ENCODE results near the gene HNRNPA2B1. TPM values are rescaled to one million over a fixed set of nuclear protein-coding genes. Genes with fewer than 3 reads are reported as not detected.

HNRNPA2B1 gene
- total and polyA plus RNA-seq, 2 of the 4 experiments (the other 2 are of a cell fraction), result 49.3 to 515 TPM

GRCh38 chr7:26180792-26181198 lies 19.8 kb downstream of the HNRNPA2B1 start:
- Histone ChIP-seq H3K27ac (ENCODE audit: insufficient read depth, low read length) (no peak overlapping the region), H3K14ac (replicated peaks; ENCODE audit: low read depth, low read length) (no peak overlapping the region), H3K9me1 (ENCODE audit: insufficient read depth, low read length) (no peaks in the 10 kb centered on the region; the same call in 1 of the 2 replicates), H3K79me1 (ENCODE audit: low read depth in 1 of 2, low read length in 2 of 2) (no peaks in the 10 kb centered on the region), H3K23ac (ENCODE audit: low read depth, low read length) (no peak overlapping the region), H3K27me3 (ENCODE audit: control insufficient read depth, insufficient read depth, low read length) (no peaks in the 10 kb centered on the region), H2BK20ac (ENCODE audit: low read depth, low read length) (no peak overlapping the region), H2AK5ac (ENCODE audit: low read depth, low read length) (no peak overlapping the region), H2BK5ac (ENCODE audit: low read depth, low read length, poor library complexity, severe bottlenecking) (no peak overlapping the region), H3K4me2 (ENCODE audit: low read depth, low read length) (no peak overlapping the region), H4K91ac (ENCODE audit: insufficient read depth, low read depth, low read length) (no peak overlapping the region), H2BK120ac (ENCODE audit: low read depth, low read length) (no peak overlapping the region), H4K20me1 (ENCODE audit: insufficient read depth, low read length) (peaks cover 19% of the 10 kb centered on the region), H2AFZ (replicated peaks; ENCODE audit: low read length, poor library complexity) (no peak overlapping the region), H3K9ac (ENCODE audit: low read depth, low read length) (no peak overlapping the region), H3K4me1 (ENCODE audit: control insufficient read depth, insufficient read depth, low read length) (no peaks in the 10 kb centered on the region), H3K4me3 (ENCODE audit: insufficient read depth, low read depth, low read length) (no peak overlapping the region), H3K56ac (ENCODE audit: extremely low read depth, insufficient read depth, low read length) (no peak overlapping the region), H2AK9ac (replicated peaks; ENCODE audit: low read depth, low read length, poor library complexity) (no peak overlapping the region), H3K18ac (ENCODE audit: low read depth, low read length) (no peak overlapping the region), H4K8ac (ENCODE audit: low read depth in 2 of 2, low read length in 2 of 2) (no peak overlapping the region), H3K9me3 (ENCODE audit: control insufficient read depth, insufficient read depth, low read length) (no peaks in the 10 kb centered on the region), H3K36me3 (ENCODE audit: control insufficient read depth, insufficient read depth, low read length) (no peaks in the 10 kb centered on the region), H4K5ac (ENCODE audit: low read depth, low read length) (no peak overlapping the region), H3K4ac (ENCODE audit: low read depth, low read length) (no peak overlapping the region), H2BK15ac (ENCODE audit: low read depth, low read length) (no peak overlapping the region)
- ATAC-seq (ENCODE audit: low read depth) (no peak), DNase-seq (no peak)
- TF ChIP-seq SMC3 (IDR thresholded peaks at IDR 0.05; ENCODE audit: low read depth, low read length), result no peak
- no peak for TF ChIP-seq MXI1 (IDR thresholded peaks at IDR 0.05; ENCODE audit: borderline replicate concordance, low read depth, low read length)
- TF ChIP-seq BHLHE40 (IDR thresholded peaks at IDR 0.05; ENCODE audit: low read depth, low read length), result no peak
- no peak for TF ChIP-seq RCOR1 (IDR thresholded peaks at IDR 0.05; ENCODE audit: insufficient replicate concordance, low read length)
- no peak for TF ChIP-seq USF2 (IDR thresholded peaks at IDR 0.05; ENCODE audit: low read depth, low read length)
- TF ChIP-seq RFX5 (IDR thresholded peaks at IDR 0.05; ENCODE audit: low read depth, low read length), result no peak
- TF ChIP-seq CHD1 (IDR thresholded peaks at IDR 0.05; ENCODE audit: low read depth, low read length), result no peak
- no peak for TF ChIP-seq ELK1 (IDR thresholded peaks at IDR 0.05; ENCODE audit: borderline replicate concordance, low read depth, low read length)
- TF ChIP-seq MAFK (IDR thresholded peaks at IDR 0.05; ENCODE audit: low read depth, low read length), result no peak
- no peak for TF ChIP-seq CEBPB (IDR thresholded peaks at IDR 0.05; ENCODE audit: low read depth, low read length)
- TF ChIP-seq FOS (IDR thresholded peaks at IDR 0.05; ENCODE audit: low read depth, low read length), result no peak
- no peak for TF ChIP-seq POLR2A (IDR thresholded peaks at IDR 0.05; ENCODE audit: low read depth, low read length)
- TF ChIP-seq MAZ (IDR thresholded peaks at IDR 0.05; ENCODE audit: borderline replicate concordance, low read depth, low read length), result no peak
- no peak for TF ChIP-seq NFE2L2 (IDR thresholded peaks at IDR 0.05; ENCODE audit: low read depth, low read length)
- POLR2A ChIA-PET (ENCODE audit: unreplicated experiment), result interaction anchor here (1.1 kb wide), 1 partner anchor 8 kb away, joined by 4 read pairs; no protein-coding TSS in a partner anchor
- in situ Hi-C loops (cut with MboI; ENCODE audit: low sequenced_read_pairs), result no loop called here
- dilution Hi-C loops (cut with HindIII; ENCODE audit: low sequenced_read_pairs, unreplicated experiment), result no loop called here
- no TSS peak for BruUV-seq (replicated peaks)
- WGBS, 2 experiments (ENCODE audit: extremely low coverage in 2 of 2, insufficient read length in 1 of 2), result 62% methylated on average over 4 of the region's 5 CpGs; no CpG with 5 or more reads in 1 of the 2 experiments
- CTCF ChIA-PET, result interaction anchor here (0.6 kb wide), 2 partner anchors 20 to 1227 kb away, joined by 3 to 5 read pairs; no protein-coding TSS in a partner anchor
- intact Hi-C loops (cut with micrococcal nuclease), result loop anchor here (5.0 kb wide), 1 partner anchor 88 kb away; no protein-coding TSS in a partner anchor

Measured in IMR-90 (cell line).